Keratinocyte (primary cell): ENCODE results near the gene DBF4B. TPM values are rescaled to one million over a fixed set of nuclear protein-coding genes. Genes with fewer than 3 reads are reported as not detected.
"Not testable (repeated sequence)": the region's sequence is repeated elsewhere in the genome, so short reads cannot be mapped to it uniquely, and the experiment has no call there.

Experiments
- DNase-seq: peaks from one replicate; pipeline ENCODE4 v3.0.0-alpha.2; 2011; ENCODE audit warnings: low read depth, missing footprints, low spot score
- FAIRE-seq: peaks from 2 replicates; lab custom pipeline; 2011; peaks lifted over from hg19 to GRCh38; lab: Jason Lieb, UNC
- H2AFZ ChIP-seq: 2 replicates; pipeline ENCODE4 v1.6.0; 2012; ENCODE audit warnings: low read length, control low read depth, inconsistent platforms; ENCODE audit not compliant: control insufficient read depth
- H3K27ac ChIP-seq: 2 replicates; pipeline ENCODE4 v1.5.1; 2011; ENCODE audit warnings: low read length; ENCODE audit not compliant: control insufficient read depth, insufficient read depth
- H3K27me3 ChIP-seq: 3 replicates; pipeline ENCODE4 v1.6.0; 2011; ENCODE audit warnings: low read length; ENCODE audit not compliant: control insufficient read depth, insufficient read depth; ENCODE audit errors: extremely low read depth
- H3K36me3 ChIP-seq, 2 experiments: 2 replicates in 1 of 2; 3 replicates in 1 of 2; pipeline ENCODE4 v1.5.1; 2011; ENCODE audit warnings: low read length in 2 of 2, mild to moderate bottlenecking in 1 of 2; ENCODE audit not compliant: control insufficient read depth in 2 of 2, insufficient read depth in 2 of 2; ENCODE audit errors: extremely low read depth in 1 of 2
- H3K4me1 ChIP-seq: 3 replicates; pipeline ENCODE4 v1.5.1; 2011; ENCODE audit warnings: low read length; ENCODE audit not compliant: control insufficient read depth, insufficient read depth; ENCODE audit errors: extremely low read depth
- H3K4me2 ChIP-seq: 3 replicates; pipeline ENCODE4 v1.6.0; 2011; ENCODE audit warnings: low read depth, low read length; ENCODE audit not compliant: control insufficient read depth, insufficient read depth; ENCODE audit errors: extremely low read depth
- H3K4me3 ChIP-seq, 3 experiments: fragments of 200-600 bp in 1 of 3; sonication (generic) in 1 of 3; 2 replicates in 2 of 3; 3 replicates in 1 of 3; pipeline ENCODE4 v1.5.1; 2011 to 2016; ENCODE audit warnings: low read length in 3 of 3, mild to moderate bottlenecking in 3 of 3, control low read depth in 2 of 3, inconsistent platforms in 1 of 3, low read depth in 1 of 3, mixed read lengths in 1 of 3, mixed run types in 1 of 3, moderate library complexity in 1 of 3; ENCODE audit not compliant: control insufficient read depth in 2 of 3, insufficient read depth in 2 of 3; ENCODE audit errors: extremely low read depth in 1 of 3
- H3K79me2 ChIP-seq: 2 replicates; pipeline ENCODE4 v1.6.0; 2012; ENCODE audit warnings: low read length; ENCODE audit not compliant: control insufficient read depth, insufficient read depth
- H3K9ac ChIP-seq: 3 replicates; pipeline ENCODE4 v1.6.0; 2011; ENCODE audit warnings: low read length; ENCODE audit not compliant: control insufficient read depth, insufficient read depth; ENCODE audit errors: extremely low read depth
- H3K9me1 ChIP-seq: 3 replicates; pipeline ENCODE4 v1.6.0; 2011; ENCODE audit warnings: low read length; ENCODE audit not compliant: control insufficient read depth, insufficient read depth; ENCODE audit errors: extremely low read depth
- H3K9me3 ChIP-seq: 2 replicates; pipeline ENCODE4 v1.5.1; 2012; ENCODE audit warnings: low read depth, low read length; ENCODE audit not compliant: control insufficient read depth
- H4K20me1 ChIP-seq: 3 replicates; pipeline ENCODE4 v1.6.0; 2011; ENCODE audit warnings: low read length; ENCODE audit not compliant: control insufficient read depth, insufficient read depth; ENCODE audit errors: extremely low read depth
- CTCF ChIP-seq, 3 experiments: IDR thresholded peaks in 1 of 3; conservative IDR thresholded peaks in 1 of 3; optimal IDR thresholded peaks in 1 of 3; 2 replicates in 2 of 3; 3 replicates in 1 of 3; pipeline versions ENCODE3 to v1.5.1; 2011; ENCODE audit warnings: low read length in 3 of 3, mild to moderate bottlenecking in 3 of 3, moderate library complexity in 2 of 3, control low read depth in 1 of 3, inconsistent platforms in 1 of 3; ENCODE audit not compliant: insufficient read depth in 2 of 3; ENCODE audit errors: extremely low read depth in 1 of 3
- EZH2 ChIP-seq: IDR thresholded peaks from one replicate; pipeline ENCODE4 v1.6.1; 2012; ENCODE audit warnings: inconsistent platforms, mild to moderate bottlenecking, low read length, moderate library complexity
- dilution Hi-C: fragments of 300-500 bp; cut with MboI; formaldehyde crosslinking; loops from one replicate; pipeline ENCODE4 v1.7.0; 2020; ENCODE audit warnings: low sequenced_read_pairs; ENCODE audit not compliant: extremely low pct_ligation_motif_present
- polyA plus RNA-seq, 5 experiments: library from polyadenylated mRNA; depleted of rRNA in 3 of 5; stranded (reverse) in 3 of 5; stranded (forward) in 1 of 5; unstranded in 1 of 5; fragments of >200 nt; gene quantifications; 1 replicate in 1 of 5; 2 replicates in 3 of 5; 3 replicates in 1 of 5; pipeline versions ENCODE4 v1.2.1 to v1.2.3, GENCODE V29; 2011 to 2012; ENCODE audit warnings: missing spikeins in 2 of 5, low read depth in 1 of 5, low replicate concordance in 1 of 5

Gene DBF4B
- polyA plus RNA-seq, 1 donor (not counting 4 experiments of a cell fraction or from before 2014, with no cell fraction given), result 4.0 TPM

GRCh38 chr17:44719444-44719843 lies 11.0 kb downstream of the DBF4B start:
- TF ChIP-seq EZH2 (no peak), CTCF (optimal IDR thresholded peaks at IDR 0.05 in 1 of 3, IDR thresholded peaks at IDR 0.05 in 1 of 3, conservative IDR thresholded peaks at IDR 0.05 in 1 of 3; ENCODE audit: extremely low read depth in 1 of 3, insufficient read depth in 2 of 3, low read length in 3 of 3) (no peak)

DNA sequence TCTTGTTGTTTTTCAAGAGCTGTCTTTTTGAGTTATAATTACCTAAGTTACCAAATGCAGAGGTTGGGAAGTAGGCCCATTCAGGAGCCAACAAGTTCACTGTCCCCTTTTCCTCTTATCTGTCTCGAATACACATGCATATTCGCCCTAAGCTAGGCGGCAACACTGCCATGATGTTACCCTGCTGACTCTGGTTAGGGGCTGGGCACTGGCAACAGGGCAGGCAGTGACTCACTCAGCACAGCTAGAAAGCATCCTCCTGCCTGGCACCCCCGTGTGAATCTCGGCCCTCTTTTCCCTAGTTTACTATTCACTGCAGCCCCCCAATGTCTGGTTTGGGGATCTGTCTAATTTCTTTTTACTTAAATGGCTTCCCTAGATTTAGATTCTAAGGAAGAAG lies 13.8 kb downstream of the DBF4B start:
- H3K4me3 ChIP-seq, result no peak overlapping the region
- no peaks in the 10 kb centered on the region for H3K4me1 ChIP-seq
- H3K9me1 ChIP-seq, result no peaks in the 10 kb centered on the region
- H3K4me2 ChIP-seq, result no peak overlapping the region
- H2AFZ ChIP-seq, result no peak overlapping the region
- no peak overlapping the region for H3K9ac ChIP-seq
- dilution Hi-C loops, result no loop called here
- no peaks in the 10 kb centered on the region for H3K79me2 ChIP-seq
- FAIRE-seq, result no peak
- DNase-seq, result no peak
- no peaks in the 10 kb centered on the region for H3K27me3 ChIP-seq
- no peak for TF ChIP-seq EZH2
- TF ChIP-seq CTCF (optimal IDR thresholded peaks at IDR 0.05 in 1 of 3, IDR thresholded peaks at IDR 0.05 in 1 of 3, conservative IDR thresholded peaks at IDR 0.05 in 1 of 3; ENCODE audit: extremely low read depth in 1 of 3, insufficient read depth in 2 of 3, low read length in 3 of 3), result no peak
- no peaks in the 10 kb centered on the region for H3K9me3 ChIP-seq
- H3K36me3 ChIP-seq, result peaks cover 0 to 6% of the 10 kb centered on the region in 2 experiments
- H4K20me1 ChIP-seq, result no peaks in the 10 kb centered on the region
- no peak overlapping the region for H3K27ac ChIP-seq

More at GRCh38 chr17:44719444-44719843, 11.0 kb downstream of the DBF4B start:
- no peak overlapping the region for H3K4me2 ChIP-seq
- H3K9me3 ChIP-seq, result no peaks in the 10 kb centered on the region
- FAIRE-seq (no peak), DNase-seq (no peak)
- no peak overlapping the region for H3K27ac ChIP-seq
- H3K36me3 ChIP-seq, result peaks cover 0 to 6% of the 10 kb centered on the region in 2 experiments
- no peaks in the 10 kb centered on the region for H3K4me1 ChIP-seq
- H3K4me3 ChIP-seq, result no peak overlapping the region
- H3K9ac ChIP-seq, result no peak overlapping the region
- no peaks in the 10 kb centered on the region for H3K9me1 ChIP-seq
- H2AFZ ChIP-seq, result no peak overlapping the region
- H3K79me2 ChIP-seq, result no peaks in the 10 kb centered on the region
- dilution Hi-C loops, result no loop called here
- no peaks in the 10 kb centered on the region for H4K20me1 ChIP-seq
- H3K27me3 ChIP-seq, result no peaks in the 10 kb centered on the region

DNA sequence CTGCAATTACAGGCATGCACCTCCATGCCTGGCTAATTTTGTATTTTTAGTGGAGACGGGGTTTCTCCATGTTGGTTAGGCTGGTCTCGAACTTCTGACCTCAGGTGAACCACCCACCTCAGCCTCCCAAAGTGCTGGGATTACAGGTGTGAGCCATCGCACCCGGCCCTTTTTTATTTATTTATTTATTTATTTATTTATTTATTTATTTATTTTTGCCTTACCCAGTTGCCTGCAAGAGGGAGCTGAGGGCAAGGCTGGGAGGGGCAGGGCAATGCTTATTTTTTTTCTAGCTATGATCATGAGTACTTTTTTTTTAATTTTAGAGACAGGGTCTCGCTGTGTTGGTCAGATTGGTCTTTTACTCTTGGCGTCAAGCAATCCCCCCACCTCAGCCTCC lies 17.7 kb downstream of the DBF4B start:
- H3K9me3 ChIP-seq, dilution Hi-C loops, H3K27ac ChIP-seq, H3K79me2 ChIP-seq, DNase-seq, H3K36me3 ChIP-seq, H3K4me3 ChIP-seq, FAIRE-seq, H3K9ac ChIP-seq, H3K27me3 ChIP-seq, H3K9me1 ChIP-seq, H4K20me1 ChIP-seq, H3K4me2 ChIP-seq, H2AFZ ChIP-seq, H3K4me1 ChIP-seq: not testable (repeated sequence)
